GM19043 (cell line): ENCODE results near the gene LYPD6.
"Not testable (repeated sequence)": the region's sequence is repeated elsewhere in the genome, so short reads cannot be mapped to it uniquely, and the experiment has no call there.

Experiments used
- ATAC-seq: cut with Tn5 transposase; IDR thresholded peaks from one replicate; pipeline ENCODE4 v1.9.1; 2021; ENCODE audit warnings: low read depth; ENCODE audit not compliant: unreplicated experiment

LYPD6 gene, protein sequence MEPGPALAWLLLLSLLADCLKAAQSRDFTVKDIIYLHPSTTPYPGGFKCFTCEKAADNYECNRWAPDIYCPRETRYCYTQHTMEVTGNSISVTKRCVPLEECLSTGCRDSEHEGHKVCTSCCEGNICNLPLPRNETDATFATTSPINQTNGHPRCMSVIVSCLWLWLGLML

DNA sequence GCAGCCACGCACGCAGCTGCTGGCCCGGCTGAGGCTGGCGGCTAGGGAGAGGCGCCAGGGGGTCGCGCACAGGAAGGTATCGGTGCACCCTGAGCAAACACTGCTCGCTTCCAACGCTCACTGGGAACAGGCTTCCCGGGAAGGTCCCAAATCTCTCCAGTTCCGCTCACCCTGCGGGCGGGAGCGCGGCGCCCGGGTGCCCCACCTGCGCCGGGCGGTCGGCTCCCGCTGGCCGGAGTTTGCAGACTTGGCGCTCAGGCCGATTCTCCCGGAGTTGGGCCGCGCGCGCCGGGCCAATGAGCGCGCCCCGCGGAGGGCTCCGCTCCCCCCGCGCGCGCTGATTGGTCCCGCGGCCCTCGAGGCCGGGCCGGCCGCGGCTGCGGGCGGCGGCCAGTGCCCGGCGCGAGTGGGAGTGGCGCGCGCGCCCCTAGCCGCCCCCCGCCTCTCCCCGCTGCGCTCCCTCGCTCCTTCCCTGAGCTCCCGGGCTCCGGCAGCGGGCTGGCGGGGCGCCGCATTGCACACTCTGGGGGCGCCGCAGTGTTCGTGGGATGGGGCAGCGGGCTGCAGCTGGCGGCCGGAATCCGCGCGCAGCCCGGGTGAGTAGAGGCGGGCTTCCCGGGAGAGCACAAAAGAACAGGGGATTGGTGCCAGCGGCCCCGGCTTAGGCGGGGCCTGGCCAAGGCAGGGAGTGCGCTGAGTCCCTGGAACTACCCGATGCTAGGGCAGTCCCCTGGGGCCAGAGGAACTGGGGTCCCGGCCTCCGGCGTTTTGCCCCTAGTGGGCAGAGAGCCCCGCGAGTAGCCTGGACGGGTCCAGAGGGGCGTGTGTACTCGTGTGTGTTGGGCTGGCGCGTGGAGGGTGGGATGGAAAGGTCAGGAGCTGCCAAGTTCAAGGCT lies at the start of gene LYPD6:
TSS of gene LYPD6 (plus strand) at position 461 of the 896 bp plus-strand sequence. CDS start 107,122 bp downstream, outside the sequence.
- ATAC-seq = peak; percentile 74

DNA sequence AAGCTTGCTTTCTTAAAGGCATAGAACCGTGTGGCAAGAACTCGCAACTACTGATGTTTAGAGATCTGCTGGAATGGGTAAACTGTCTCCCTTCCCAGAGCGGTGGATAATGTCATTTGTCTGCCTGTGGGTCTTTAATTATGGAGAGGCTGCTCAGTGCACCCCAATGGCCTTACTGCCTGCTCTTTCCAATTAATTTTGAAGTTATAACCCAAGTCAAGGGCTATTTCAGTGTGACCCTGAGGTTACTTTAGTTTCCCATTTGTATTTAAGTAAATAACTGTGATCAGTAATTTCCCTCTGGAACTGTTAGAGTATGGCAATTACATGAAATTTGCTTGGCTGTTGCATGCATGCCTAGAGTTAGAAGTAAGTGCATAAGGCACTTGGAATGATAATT lies 48.9 kb upstream of the LYPD6 start:
- no peak for ATAC-seq

DNA sequence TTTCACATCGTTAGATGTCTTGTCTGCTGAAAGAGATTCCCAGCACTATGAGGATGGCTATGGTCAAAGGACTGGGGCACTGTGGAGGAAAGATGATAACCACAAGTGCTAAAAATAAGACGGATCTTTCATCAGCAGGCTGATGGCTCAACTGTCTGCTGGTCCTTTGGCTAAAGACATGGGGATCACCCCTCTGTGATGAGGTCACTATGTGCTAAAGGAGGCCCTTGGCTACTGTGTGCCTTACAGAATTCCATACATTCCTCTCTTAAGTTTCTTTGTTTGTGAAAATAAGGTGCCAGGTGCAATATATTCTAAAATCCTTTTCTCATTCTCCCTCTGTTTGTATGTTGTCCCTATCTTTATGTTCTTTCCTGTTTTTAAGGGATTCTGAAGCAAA lies 39.7 kb upstream of the LYPD6 start:
- no peak for ATAC-seq

GRCh38 chr2:149291881-149292280 lies 38.5 kb upstream of the LYPD6 start:
- ATAC-seq = no peak

DNA sequence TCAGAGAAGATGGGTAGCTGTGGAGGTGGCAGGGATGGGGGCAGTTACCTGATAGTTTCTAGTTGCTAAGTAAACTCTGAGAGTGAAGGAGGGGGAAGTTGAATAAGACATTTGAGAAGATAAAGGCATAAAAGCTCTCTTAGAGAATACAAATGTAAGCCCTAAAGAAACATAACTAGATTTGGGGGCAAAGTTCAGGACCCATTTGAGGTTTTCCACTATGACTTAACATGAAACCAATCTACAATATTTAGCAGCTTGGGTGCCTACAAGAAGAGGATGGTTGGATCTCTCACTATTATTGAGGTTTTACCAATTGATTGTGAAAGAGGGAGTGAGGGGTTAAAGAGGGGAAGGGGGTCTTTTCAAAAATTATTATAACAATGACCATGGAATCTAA lies 34.4 kb upstream of the LYPD6 start:
- no peak for ATAC-seq

- no peak for ATAC-seq
These were observed 23.4 kb upstream of the LYPD6 start for GRCh38 chr2:149307014-149307413.

DNA sequence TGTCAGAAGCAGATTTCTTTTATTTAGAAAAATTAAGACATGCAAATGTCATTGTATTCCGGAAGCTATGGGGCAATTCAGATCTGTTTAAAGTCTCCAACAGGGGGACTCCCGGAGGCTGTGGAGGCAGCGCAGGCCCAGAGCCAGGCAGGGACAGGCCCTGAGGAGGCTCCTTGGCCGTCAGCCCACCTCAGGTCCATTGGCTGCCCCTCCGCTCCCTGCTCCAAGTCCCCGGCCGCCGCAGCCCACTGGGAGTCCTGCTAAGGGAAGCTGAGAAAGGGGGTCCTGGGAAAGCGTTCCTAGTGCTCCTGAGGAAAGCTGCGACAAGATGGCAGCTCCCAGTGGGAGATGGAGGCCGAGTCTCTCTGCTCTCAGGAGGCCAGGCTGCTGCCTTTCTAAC lies 20.0 kb upstream of the LYPD6 start:
- ATAC-seq = no peak

- ATAC-seq = no peak
These were observed 18.3 kb upstream of the LYPD6 start for GRCh38 chr2:149312039-149312438.

DNA sequence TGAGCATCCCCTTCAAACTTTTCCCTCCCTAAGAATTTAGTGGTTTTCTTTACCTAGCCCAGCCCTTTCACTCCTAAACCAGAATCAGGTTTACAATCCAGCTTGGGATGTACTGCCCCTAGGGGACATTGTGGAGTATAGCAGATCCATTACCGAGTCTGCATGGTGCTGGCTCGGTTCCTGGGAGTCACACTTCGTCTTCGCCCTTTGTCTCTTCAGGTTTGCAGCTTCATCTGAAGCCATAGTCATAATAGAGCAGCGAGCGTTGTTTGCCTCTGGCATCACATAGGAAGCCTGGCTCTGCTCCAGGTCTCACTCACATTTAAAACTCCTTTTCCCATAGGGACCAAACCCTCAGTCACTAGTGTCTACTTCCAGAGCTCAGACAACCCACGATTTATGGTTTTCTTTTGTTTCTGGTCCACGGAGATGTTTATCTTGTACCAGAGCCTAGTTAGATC lies 16.8 kb upstream of the LYPD6 start:
- peak; percentile 95 for ATAC-seq

- ATAC-seq = no peak
These were observed 15.7 kb upstream of the LYPD6 start for GRCh38 chr2:149314687-149315086.

GRCh38 chr2:149315461-149315860 lies 14.9 kb upstream of the LYPD6 start:
- ATAC-seq = no peak

GRCh38 chr2:149318566-149318965 lies 11.8 kb upstream of the LYPD6 start:
- not testable (repeated sequence) for ATAC-seq

GRCh38 chr2:149320362-149320761 lies 10.0 kb upstream of the LYPD6 start:
- no peak for ATAC-seq

DNA sequence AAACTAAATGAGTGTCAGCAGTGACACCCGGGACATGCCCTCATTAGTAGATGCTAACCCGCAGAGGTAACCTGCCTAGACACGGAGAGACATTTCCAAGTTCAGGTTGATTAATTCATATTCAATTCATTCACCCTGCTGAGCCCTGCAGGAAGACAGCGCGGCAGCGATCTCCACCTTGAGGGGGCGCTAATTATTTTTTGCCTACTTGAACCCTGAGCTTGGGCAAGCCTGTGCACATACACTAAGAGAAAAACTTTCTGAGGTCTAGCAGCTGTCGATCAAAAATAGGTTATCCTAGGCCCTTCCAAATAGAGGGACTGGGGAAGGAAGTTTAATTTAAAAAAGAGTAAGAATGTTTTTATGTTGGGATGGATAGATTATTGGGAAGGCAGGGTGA lies 1.3 kb upstream of the LYPD6 start:
- no peak for ATAC-seq

DNA sequence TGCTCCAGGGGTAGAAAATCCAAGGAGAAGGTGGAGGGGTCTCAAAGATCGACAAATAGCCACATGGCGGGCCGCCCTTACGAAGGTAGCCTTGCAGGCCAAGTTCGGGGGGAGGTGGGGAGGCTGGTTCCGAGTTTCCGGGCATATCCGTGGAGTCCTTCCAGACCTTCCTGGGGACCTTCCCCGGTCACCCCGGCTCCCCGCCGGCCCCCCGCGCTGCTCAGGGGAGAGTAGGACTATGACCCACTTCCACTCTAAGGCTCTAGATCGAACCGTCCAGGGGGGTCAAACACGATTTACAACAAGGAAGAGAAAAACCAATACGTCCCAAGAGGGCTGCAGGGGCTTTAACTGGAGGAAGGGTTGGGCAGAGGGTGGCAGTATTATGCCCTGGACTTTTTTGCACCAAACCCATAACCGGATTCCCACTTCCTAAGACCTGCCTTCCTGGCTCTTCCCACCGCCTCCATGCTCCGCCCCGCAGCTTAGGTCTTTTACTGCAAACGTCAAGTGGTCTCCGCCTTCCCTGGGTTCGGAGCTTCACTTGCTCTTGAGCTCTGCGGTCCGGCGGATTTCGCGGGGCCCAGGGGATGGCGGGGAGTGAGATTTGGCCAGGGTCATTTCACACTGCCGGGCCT lies 779 bp upstream of the LYPD6 start:
- no peak for ATAC-seq

DNA sequence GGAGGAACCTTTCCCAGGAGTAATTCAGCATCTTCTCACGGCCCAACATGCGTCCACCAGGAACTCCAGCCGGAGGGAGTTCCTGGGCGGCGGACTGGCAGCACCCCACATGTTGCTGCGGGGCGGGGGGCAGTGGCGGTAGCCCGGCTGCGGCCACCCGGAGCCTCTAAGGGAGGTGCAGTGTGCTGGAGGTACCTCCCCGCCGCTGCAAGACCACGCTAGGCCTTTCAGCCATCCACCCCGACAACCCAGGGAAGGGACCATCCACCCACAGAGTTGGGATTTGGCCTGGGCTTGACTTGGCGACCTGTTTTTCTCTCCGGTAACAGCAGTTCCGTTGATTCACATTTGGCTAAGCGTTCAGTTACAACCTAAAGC lies 625 bp downstream of the LYPD6 start:
- ATAC-seq = no peak

GRCh38 chr2:149332364-149332763 lies 2.0 kb downstream of the LYPD6 start:
- no peak for ATAC-seq

GRCh38 chr2:149333636-149334035 lies 3.2 kb downstream of the LYPD6 start:
- ATAC-seq = no peak

DNA sequence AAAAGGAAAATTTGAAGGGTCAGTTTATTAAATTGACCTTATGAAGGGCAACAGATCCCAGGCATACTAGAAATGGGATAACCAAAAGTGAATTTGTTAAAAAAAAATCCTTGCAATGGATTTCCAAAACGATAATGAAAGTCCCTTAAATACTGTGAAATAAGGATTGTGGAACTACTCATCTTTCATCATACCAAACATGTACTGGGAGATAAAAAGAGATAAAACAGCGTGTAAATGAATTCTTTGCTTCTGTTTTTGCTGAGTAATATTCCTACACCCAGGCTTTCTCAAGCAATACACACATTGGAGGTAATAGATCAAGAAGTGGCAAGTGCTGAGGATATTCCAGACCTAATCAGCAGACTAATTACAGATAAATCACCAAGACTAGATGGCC lies 3.8 kb downstream of the LYPD6 start:
- ATAC-seq = no peak

GRCh38 chr2:149339324-149339723 lies 8.9 kb downstream of the LYPD6 start:
- ATAC-seq = no peak

DNA sequence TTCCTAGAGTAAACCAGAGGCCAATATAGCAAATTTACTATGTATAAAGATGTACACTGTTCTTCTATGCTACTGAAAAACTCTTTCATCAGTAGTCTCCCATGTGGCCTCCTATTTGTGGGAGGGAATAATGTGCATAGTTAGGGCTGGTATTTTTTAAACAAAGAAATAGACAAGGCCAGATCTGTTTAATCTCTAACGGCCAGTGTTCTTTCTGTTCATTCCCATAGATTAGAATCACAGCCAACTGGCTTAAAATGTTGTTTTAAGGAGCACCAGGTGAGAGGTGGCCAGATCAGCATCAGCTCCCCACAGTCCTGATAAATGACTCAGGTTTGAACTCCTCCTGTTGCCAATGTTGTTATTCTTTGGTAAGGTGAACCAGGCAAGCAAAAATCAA lies 12.1 kb downstream of the LYPD6 start:
- ATAC-seq = no peak

DNA sequence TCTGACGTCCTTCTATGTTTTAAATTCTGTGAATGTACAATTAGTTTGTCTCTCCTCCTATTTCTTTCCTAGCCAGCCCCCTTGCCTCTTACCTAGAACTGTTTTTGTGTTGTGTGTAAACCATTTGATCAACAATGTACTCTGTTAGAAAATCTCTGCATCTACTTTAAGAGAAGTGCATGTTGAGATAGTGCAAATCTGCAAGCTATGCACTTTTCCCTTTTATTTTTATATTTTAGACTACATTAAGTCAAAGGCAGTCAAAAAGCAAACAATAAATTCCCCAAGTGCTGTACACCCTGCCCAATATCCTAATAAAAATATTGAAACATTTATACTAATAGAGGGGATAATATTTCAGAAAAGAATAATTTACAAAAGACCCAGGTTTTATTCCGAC lies 13.7 kb downstream of the LYPD6 start:
- no peak for ATAC-seq
